ENCODE results near the gene CCNF.

Gene CCNF

GRCh38 chr16:2485811-2486507 lies 56.7 kb downstream of the CCNF start:
- no peak for DNase-seq (ENCODE audit: low read depth in 2 of 2)

- DNase-seq (ENCODE audit: low read depth in 2 of 2) = peak; percentile 51 to 67
These were observed 57.6 kb downstream of the CCNF start for GRCh38 chr16:2486645-2487516.

GRCh38 chr16:2487517-2487842 lies 58.2 kb downstream of the CCNF start:
- DNase-seq (ENCODE audit: low read depth in 2 of 2) = no peak

GRCh38 chr16:2487903-2488531 lies 58.8 kb downstream of the CCNF start:
- DNase-seq (ENCODE audit: low read depth in 2 of 2) = no peak

GRCh38 chr16:2489581-2489980 lies 60.3 kb downstream of the CCNF start:
- DNase-seq (ENCODE audit: low read depth in 2 of 2) = no peak

- no peak for DNase-seq (ENCODE audit: low read depth in 2 of 2)
These were observed 61.2 kb downstream of the CCNF start for GRCh38 chr16:2490190-2491105.

- DNase-seq (ENCODE audit: low read depth in 2 of 2) = no peak
These were observed 63.0 kb downstream of the CCNF start for GRCh38 chr16:2492292-2492691.

- no peak for DNase-seq (ENCODE audit: low read depth in 2 of 2)
These were observed 64.4 kb downstream of the CCNF start for GRCh38 chr16:2493605-2494004.

- no peak for DNase-seq (ENCODE audit: low read depth in 2 of 2)
These were observed 65.4 kb downstream of the CCNF start for GRCh38 chr16:2494616-2495015.

GRCh38 chr16:2495041-2495440 lies 65.8 kb downstream of the CCNF start:
- DNase-seq (ENCODE audit: low read depth in 2 of 2) = no peak

GRCh38 chr16:2496223-2497115 lies 67.2 kb downstream of the CCNF start:
- no peak for DNase-seq (ENCODE audit: low read depth in 2 of 2)

GRCh38 chr16:2497116-2497630 lies 67.9 kb downstream of the CCNF start:
- DNase-seq (ENCODE audit: low read depth in 2 of 2) = no peak

GRCh38 chr16:2497695-2498484 lies 68.6 kb downstream of the CCNF start:
- DNase-seq (ENCODE audit: low read depth in 2 of 2) = no peak

GRCh38 chr16:2498531-2499253 lies 69.4 kb downstream of the CCNF start:
- DNase-seq (ENCODE audit: low read depth in 2 of 2) = no peak

- no peak for DNase-seq (ENCODE audit: low read depth in 2 of 2)
These were observed 70.2 kb downstream of the CCNF start for GRCh38 chr16:2499454-2499853.

- DNase-seq (ENCODE audit: low read depth in 2 of 2) = no peak
These were observed 70.7 kb downstream of the CCNF start for GRCh38 chr16:2499890-2500429.

- DNase-seq (ENCODE audit: low read depth in 2 of 2) = no peak
These were observed 71.2 kb downstream of the CCNF start for GRCh38 chr16:2500430-2500917.

GRCh38 chr16:2500918-2501750 lies 71.9 kb downstream of the CCNF start:
- peak; percentile 68 to 72 for DNase-seq (ENCODE audit: low read depth in 2 of 2)

All from stimulated activated CD8-positive, alpha-beta memory T cell treated with anti-CD3 and anti-CD28 coated beads, Interleukin-2, amount 100 ng/mL, for 1 hour (primary cell).